Regular cardiac myocyte (primary cell): ENCODE measurements around the gene PCK1. TPM values are rescaled to one million over a fixed set of nuclear protein-coding genes. Genes with fewer than 3 reads are reported as not detected.

Source experiments
- total RNA-seq: library from RNA; depleted of rRNA; stranded (reverse); fragments of >200 nt; gene quantifications from 2 replicates; pipeline ENCODE4 v1.2.3, GENCODE V29; 2014

PCK1 gene
- total RNA-seq, result not detected in 2 replicates

GRCh38 chr20:57560554-57561355, at the start of gene PCK1:
Gene PCK1 (plus strand): TSS chr20:57561110. CDS start chr20:57561412, 302 bp downstream.

GRCh38 chr20:57524511-57525176, 36.3 kb upstream of the PCK1 start, which contains the start of gene CTCFL:
Gene CTCFL (minus strand): TSS chr20:57525140. CDS start chr20:57524205, 935 bp downstream.

Other genes with a start within 250 kb of the PCK1 start
- not detected in 2 replicates for gene SPO11, start 231.3 kb upstream of the PCK1 start, total RNA-seq
- 20.6 and 29.1 TPM in 2 replicates for gene RAE1, start 209.9 kb upstream of the PCK1 start, total RNA-seq
- gene RBM38, start 169.7 kb upstream of the PCK1 start, total RNA-seq, result 4.5 and 8.2 TPM in 2 replicates
- under 0.01 TPM in 1 of 2 replicates, not detected in the other for gene CTCFL, start 36.0 kb upstream of the PCK1 start, total RNA-seq
- not detected in 2 replicates for gene ZBP1, start 59.3 kb downstream of the PCK1 start, total RNA-seq
- gene PMEPA1, start 148.9 kb downstream of the PCK1 start, total RNA-seq, result 1.5 and 4.8 TPM in 2 replicates